SHP77 treated with DMSO at 0.1 percent for 48 hours (cell line): ENCODE results near the gene GYPB.
"Not testable (repeated sequence)": the region's sequence is repeated elsewhere in the genome, so short reads cannot be mapped to it uniquely, and the experiment has no call there.

Experiments used
- DNase-seq: peaks from one replicate; lab custom pipeline; 2025; lab: John Stamatoyannopoulos, UW

The GYPB gene

DNA sequence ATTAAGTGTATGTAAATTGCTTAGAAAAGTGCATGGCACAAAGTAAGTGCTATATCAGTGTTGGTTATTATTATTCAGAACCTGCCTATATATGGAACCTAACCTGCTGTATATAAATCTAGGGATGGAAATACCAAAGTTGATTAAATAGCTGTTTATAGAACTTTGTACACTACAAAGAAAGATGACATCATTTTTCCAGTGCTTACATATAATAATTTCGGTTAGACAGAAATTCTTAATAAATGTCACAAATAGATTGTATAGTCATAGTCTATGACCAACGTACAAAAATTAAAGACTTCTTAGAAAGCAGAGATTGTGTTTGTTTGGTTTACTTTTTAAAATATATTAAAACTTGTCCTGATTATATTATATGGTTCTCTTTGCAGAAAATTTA is 4.4 kb downstream of the GYPB start:
- no peak for DNase-seq

DNA sequence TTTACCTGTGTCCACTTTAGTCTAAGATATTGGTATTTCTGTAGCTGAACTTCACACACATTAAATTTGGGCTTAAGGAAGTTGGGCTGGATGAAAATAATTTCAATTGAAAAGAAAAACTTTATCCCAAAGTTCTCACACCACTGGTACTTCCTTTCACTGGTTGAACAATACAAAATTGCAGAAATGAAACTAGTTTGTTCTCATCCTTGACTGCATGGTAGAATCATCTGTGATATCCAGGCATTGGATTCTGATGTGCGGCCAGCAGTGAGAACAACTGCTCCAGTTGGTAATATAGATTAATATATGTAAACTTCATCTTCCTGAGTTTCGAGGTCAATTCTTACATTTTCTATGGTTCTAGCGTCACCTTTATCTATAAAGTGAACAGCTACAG is 10.6 kb downstream of the GYPB start:
- DNase-seq, result not testable (repeated sequence)

DNA sequence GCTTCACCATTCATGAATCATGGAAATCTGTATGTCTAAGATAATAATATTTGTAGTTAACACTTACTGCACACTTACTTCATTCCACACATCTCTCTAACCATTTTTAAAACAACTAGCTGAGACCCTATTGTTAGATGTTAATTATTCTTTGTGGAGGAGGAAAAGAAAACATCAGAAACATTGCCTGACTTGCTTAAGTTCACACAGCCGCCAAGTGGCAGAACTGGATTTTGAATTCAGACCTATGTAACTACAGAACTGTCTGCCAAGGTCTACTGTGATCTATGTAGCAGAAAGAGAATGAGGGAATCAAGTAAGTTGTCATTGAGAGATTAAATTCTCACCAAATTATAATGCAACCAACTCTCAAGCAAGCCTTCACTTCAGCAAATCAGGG is 11.2 kb downstream of the GYPB start:
- DNase-seq, result not testable (repeated sequence)

DNA sequence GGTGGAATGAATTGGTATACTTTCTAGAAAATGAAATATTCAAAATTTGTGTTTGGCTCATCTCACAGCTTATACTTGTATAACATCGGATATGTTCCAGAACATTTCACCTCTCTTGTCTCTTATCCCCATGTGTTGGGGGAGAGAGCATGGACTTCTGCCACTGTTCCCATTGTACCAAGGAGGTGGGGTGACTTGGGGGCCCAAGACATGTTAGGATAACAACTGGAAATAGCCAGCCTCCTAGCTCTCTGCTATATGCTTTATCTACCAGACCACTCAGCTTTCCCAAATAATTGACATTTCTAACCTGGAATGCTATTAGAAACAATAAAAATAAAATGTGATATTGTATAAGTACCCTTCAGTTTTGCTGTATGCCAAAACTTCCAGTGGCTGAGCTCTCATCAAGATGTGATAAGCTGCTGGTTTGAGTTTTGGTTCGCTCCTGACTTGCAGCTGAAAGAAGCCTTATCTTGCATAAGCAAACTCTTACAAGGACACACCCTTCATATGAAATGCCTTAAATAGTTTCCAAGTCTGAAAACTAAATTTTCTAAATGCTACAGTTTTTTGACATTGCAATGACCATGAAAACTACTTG is 12.9 kb downstream of the GYPB start:
- not testable (repeated sequence) for DNase-seq

DNA sequence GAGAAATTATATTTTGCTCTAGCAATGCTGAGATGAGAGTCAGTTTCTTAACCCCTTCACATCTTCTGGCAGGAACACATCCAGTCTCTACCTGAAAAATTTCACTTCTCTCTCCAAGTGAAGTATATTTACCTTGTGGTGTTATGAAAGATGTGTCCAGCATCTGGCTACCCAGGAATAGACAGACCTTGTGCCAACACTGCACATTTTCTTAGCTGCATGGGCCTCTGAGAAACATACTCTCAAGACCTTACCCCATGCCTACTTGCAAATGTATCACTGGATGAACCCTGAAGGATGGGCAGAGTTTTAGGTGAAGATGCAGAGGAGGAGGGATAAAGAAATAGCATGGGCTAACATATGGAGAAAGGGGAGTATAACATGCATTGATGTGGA is 13.6 kb downstream of the GYPB start:
- not testable (repeated sequence) for DNase-seq

DNA sequence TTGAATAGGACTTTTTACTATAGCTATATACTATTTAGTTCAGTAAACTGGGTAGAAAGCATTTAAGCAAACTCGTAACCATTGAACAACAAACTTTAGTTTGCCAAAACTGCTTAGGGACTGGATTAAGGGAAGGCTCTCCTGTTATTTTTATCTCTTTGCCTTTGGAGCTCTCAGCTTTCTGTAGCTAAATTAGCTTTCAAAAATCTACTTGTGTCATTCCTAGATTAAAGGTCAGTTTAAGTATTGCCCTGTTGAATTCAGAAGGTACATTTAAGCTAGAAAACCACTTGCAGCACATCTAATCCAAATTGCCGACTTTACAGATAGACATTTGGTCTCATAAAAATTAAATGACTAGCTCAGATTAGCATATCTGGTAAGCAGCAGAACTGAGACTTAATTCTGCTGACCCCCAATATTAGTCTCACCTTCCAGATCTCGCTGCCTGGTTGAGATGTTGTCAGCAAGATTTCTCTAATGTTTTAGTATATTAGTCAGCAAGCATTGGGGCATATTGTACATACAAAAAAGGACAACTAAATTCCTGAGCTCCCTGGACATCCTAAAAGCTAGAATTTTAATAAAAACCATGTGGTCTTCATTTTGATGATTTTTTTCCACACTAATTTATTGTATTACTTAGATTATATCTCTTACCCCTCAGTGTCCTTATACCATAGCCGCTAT is 14.2 kb downstream of the GYPB start:
- DNase-seq, result not testable (repeated sequence)

DNA sequence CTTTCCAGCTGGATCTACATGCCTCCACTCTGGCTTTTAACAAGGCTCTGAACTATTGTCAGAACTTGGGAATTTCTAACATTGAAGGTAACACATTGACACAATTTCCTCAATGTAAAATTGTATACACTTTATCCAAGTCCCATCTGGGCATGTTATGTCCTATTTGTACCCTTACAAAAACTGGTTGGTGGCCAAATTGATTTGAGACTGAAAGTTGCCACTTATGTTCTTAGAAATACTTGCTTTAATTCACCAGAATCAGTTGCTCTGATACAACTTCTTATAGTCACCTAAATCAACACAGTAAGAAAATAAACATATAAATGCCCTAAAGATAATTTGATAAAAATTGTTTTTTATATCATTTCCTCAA is 15.3 kb downstream of the GYPB start:
- not testable (repeated sequence) for DNase-seq

DNA sequence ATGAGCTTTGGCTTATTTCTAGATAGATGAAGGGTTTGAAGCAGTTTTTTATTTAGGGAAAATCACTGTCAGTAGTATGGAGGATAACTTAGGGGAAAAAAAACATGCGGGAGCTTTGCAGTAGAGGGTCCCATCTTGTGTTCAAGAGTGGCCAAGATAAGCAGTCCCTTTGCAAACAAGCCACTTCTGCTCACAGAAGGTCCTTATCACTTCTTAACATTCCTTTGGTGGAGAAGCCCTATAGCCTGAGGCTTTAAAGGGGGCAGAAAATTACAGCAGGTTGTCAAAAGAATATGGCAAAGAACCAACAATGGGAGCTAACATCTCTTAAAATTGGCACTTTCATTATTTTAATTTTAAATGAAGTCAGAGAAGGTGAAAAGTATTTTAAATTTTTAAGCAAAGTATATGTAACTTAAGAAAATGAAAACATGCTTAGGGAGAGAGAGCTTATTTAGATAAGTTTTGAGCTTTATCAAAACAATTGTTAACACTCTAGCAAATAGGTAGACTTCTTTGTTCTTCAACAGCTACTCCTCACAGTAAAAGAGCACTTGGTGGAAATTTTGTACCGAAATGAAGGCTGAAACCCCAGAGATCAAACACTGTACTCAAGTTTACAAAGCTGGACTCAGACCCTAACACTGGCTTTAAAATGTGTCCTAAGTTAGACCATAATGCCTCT is 15.8 kb downstream of the GYPB start:
- DNase-seq, result not testable (repeated sequence)

DNA sequence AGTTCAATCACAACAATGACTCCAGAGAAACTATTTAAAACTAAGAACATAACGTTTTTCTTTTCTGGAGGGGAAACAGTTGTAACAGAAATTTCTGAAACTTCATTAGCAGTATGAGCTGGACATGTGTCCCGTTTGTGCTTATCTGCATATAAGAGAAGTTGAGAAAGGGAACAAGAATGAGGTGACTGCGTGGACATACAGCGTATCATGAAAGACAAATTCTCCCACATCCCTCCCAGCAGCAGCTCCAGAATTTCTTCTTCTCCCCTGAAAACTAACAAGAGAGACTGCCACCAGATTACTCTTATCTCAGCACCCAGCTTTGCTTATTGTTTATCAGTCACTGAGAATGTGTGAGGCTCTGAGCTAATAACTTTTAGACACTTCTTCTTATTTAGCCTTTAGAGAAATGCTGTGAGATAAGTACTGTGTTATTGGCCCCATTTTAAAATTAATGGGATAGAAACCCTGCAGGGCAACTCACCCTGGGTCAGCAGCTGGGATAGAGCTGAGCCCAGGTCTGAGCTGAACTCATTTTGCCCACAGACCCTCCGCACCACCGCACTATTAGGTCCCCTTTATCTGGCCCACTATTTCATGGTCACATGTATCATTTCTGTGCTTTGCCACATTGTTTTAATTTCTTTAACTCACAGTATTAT is 18.7 kb downstream of the GYPB start:
- not testable (repeated sequence) for DNase-seq

DNA sequence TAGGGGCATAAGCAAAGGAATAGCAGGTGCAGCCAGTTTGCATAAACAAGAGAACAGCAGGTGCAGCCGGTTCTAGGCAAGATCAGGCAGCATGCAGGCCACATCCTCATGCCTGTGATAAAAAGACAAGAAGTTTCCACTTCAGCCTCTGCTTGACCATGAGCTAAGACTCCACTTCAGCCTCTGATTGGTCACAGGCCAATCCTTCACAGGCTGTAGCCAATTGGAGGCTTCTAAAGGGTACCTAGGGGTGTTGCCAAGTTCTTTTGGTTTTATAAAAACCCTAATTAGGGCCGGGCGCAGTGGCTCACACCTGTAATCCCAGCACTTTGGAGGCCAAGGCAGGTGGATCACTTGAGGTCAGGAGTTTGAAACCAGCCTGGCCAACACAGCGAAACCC is 23.0 kb downstream of the GYPB start:
- DNase-seq, result not testable (repeated sequence)

DNA sequence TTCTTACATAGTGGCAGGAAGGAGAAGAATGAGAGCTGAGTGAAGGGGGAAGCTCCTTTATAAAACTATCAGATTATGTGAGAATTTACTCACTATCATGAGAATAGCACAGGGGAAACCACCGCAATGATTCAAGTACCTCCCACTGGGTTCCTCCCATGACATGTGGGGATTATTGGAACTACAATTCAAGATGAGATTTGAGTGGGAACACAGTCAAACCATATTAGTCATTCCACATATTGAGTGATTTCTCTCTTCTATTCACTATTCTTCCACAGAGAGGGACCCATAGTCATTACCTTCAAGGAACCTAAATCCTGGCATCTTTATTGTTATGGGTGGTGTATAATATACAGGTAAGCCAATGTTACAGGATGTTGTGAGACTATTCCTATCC is 27.4 kb downstream of the GYPB start:
- DNase-seq, result not testable (repeated sequence)

DNA sequence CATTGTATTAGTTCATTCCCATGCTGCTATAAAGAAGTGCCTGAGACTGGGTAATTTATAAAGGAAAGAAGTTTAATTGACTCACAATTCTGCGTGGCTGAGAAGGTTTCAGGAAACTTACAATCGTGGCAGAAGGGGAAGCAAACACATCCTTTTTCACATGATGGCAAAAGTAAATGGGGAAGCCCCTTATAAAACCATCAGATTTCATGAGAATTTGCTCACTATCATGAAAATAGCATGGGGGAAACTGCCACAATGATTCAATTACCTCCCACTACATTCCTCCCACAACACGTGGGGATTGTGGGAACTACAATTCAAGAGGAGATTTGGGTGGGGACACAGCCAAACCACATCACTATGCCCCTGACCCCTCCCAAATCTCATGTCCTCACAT is 28.5 kb downstream of the GYPB start:
- not testable (repeated sequence) for DNase-seq

DNA sequence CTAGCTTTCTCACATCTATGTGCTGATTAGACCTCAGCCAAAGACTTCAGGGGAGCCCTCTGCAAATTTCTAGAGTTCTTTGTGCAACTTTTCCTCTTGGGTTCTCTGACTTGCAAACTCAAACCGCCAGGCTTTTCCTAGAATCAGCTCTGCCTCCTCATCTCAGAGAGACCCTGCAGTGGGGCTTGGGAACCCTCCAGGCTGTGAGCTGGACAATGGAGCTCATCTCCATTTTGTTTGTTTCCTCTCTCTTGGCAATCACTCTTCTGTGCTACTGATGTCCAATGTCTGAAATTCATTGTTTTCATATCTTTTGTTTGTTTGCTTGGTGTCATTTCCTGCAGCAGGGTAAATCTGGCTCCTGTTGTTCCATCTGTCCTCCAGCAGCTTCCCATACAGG is 33.0 kb downstream of the GYPB start:
- no peak for DNase-seq

DNA sequence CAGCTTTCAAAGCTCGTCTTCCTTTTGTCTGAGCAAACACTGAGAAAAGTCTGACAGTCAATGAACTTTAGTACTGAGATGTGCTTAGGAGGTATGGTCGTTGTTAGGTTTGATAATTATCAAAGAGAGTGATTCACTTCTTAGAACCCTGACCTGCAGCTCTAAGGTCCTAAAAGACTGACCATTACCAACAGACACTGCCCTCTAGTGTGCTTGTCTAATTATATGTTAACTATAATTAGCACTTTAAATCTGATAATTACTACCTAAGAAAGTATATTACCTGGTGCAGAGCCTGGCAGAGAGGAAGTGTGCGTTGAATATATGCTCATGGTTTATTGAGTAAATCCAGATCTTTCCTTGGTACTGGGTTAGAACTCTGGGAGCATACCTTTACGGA is 38.4 kb downstream of the GYPB start:
- not testable (repeated sequence) for DNase-seq

DNA sequence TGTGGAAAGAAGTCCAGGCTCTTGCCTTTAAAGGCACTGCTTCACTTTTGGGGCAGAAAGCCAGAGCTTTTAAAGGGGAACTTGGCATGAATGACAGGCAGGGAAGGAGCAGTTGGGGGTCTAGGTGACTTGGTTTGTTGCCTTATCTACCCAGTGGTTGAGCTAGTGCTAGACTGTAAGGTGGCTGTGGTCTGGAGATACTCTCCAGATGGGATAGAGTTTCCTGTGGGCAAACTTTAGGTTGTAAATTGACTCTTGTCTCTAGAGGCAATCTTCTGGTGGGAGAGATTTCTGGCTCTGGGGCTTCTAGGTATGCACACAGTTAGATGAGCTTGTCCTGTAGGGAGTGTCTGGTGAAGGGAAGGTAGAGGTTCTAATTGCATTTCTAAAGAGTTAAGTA is 43.7 kb downstream of the GYPB start:
- not testable (repeated sequence) for DNase-seq

DNA sequence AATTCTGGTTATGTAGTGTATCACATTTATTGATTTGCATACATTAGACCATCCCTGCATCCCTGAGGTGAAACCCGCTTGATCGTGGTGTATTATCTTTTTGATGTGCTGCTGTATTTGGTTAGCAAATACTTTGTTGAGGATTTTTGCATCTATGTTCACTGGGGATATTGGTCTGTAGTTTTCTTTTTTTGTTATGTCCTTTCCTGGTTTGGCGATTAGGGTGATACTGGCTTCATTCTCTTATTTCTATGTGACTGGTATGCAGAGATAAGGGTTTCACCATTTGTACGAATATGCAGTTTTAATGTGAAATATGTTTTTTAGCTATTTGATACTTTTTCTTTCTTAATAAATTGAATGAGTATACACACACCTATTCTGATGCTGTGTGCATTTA is 45.2 kb downstream of the GYPB start:
- not testable (repeated sequence) for DNase-seq

DNA sequence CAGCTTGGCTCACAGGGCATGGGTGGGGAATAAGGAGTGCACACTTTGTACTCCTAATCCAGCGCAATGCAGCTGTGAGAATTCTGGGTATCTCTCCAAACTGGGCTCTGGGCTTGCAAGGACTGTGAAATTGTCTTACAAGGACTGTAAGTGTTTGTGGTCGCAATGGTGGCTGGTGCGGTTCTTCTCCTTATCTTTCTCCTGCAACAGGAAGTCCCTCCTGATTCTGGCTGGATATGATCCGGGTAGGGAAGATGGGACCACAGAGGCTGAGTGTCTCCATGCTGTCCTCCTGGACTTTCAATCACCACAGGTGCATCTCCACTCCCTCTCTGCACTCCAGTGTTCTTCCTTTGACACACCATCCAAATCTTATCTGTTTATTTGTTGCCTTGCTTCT is 58.1 kb downstream of the GYPB start:
- DNase-seq, result no peak

DNA sequence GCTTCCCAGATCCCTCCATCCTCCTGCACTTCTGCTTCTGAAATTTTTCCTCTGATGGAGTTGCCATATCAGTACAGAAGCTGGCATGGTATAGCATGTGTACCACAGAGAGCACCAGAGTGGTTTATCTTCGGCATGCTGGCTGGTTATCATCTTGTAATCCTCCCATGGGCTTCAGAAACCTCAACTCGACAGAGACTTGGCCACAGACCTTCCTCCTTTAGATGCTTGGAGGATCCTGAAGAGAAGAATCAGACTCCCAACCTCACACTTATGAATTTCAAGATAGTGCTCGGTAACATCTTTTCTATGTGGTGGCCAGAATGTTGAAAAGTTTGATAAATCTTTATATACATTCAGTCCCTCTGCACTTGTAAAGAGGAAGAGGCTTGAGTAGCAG is 63.9 kb downstream of the GYPB start:
- DNase-seq, result not testable (repeated sequence)

DNA sequence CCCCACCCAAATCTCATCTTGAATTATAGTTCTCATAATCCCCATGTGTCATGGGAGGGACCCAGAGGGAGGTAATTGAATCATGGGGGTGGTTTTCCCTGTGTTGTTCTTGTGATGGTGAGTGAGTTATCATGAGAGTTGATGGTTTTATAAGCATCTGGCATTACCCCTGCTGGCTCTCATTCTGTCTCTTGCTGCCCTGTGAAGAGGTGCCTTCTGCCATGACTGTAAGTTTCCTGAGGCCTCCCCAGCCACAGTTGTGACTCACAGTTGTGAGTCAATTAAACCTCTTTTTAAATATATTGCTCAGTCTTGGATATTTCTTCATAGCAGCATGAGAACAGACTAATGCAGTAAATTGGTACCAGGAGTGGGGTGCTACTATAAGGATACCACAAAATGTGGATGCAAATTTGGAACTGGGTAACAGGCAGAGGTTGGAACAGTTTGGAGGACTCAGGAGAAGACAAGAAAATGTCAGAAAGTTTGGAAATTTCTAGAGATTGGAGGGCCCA is 67.7 kb downstream of the GYPB start:
- not testable (repeated sequence) for DNase-seq

DNA sequence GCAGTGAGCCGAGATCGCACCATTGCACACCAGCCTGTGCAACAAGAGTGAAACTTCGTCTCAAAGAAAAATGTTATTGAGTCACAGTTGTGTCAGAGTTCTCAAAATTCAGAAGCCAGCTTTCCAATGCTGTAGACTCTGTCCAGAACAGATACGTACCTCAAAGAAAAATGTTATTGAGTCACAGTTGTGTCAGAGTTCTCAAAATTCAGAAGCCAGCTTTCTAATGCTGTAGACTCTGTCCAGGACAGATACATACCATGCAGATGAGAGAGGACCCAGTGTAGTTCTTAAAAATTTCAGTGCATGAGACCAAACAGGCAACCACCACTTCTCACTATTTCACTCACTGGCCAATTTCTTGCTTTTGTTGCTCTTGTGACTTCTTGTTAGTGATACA is 68.2 kb downstream of the GYPB start:
- not testable (repeated sequence) for DNase-seq

DNA sequence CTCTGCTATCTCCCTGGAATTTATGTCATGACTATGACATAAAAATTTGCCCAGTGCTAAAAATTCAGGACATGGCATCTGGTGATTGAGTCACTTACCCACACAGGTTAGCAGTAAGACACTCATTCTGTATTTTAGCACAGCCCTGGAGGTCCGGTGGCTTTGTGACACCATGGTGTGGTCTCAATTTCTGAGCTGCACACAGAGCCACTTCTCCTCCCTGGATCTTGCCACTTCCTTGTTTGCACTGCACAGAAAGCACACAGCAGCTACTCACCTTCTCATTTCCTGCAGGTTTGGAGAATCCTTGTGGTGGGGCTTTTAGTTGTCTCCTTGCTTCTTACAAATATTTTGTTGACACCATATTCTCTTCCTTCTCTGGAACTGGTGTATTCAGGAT is 69.0 kb downstream of the GYPB start:
- DNase-seq, result not testable (repeated sequence)

DNA sequence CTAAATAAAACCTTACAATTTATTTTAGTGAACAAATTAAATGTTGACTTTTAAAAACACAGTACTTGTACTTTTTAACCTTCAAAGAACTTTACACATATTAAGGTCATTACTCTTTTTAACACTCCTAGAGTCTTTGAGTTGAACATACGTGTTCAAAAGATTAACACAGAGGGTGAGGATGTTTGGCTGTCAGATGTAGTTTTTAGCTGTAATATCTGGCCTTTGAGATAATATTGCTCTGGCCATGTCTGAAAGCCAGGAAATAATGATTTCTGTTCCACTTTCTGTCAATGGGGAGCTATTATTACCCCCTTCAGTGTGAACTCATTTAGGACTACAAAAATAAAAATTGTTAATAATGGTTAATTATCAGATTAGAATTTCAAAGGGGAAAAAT is 71.7 kb downstream of the GYPB start:
- not testable (repeated sequence) for DNase-seq
